Activated CD4-positive, alpha-beta T cell treated with anti-CD3 and anti-CD28 coated beads, Interleukin-2, Interleukin-6, amounts not matched to agents 100 ng/mL and 50 ng/mL, durations not matched to agents 16 hours and 8 hours (primary cell): ENCODE results near the gene ZBTB39.
A peak's percentile ranks its signal among the peaks of the same experiment; 100 is the strongest.
"Not testable (repeated sequence)": the region's sequence is repeated elsewhere in the genome, so short reads cannot be mapped to it uniquely, and the experiment has no call there.

Source experiments
- DNase-seq: peaks from one replicate; pipeline ENCODE4 v3.0.0-alpha.2; 2020

ZBTB39 gene

GRCh38 chr12:57005980-57006808 lies at the start of gene ZBTB39:
TSS of gene ZBTB39 (minus strand) at chr12:57006546. CDS start at chr12:57004917, 1,629 bp downstream.
- peak; percentile 77 for DNase-seq

- DNase-seq = no peak
Measured at GRCh38 chr12:57055824-57056223, 49.5 kb upstream of the ZBTB39 start.

- DNase-seq = not testable (repeated sequence)
Measured at GRCh38 chr12:57053901-57054300, 47.6 kb upstream of the ZBTB39 start.

- DNase-seq = not testable (repeated sequence)
Measured at GRCh38 chr12:57053146-57053545, 46.8 kb upstream of the ZBTB39 start.

- DNase-seq = no peak
Measured at GRCh38 chr12:57051011-57051410, 44.7 kb upstream of the ZBTB39 start.

GRCh38 chr12:57049890-57050289 lies 43.5 kb upstream of the ZBTB39 start, which contains the start of gene MYO1A:
TSS of gene MYO1A (minus strand) at chr12:57050129. CDS start at chr12:57048323, 1,806 bp downstream.
- no peak for DNase-seq

GRCh38 chr12:57049119-57049446 lies 42.7 kb upstream of the ZBTB39 start:
- no peak for DNase-seq

GRCh38 chr12:57048423-57049118 lies 42.2 kb upstream of the ZBTB39 start:
- no peak for DNase-seq

GRCh38 chr12:57047981-57048380 lies 41.6 kb upstream of the ZBTB39 start:
- DNase-seq = no peak

- DNase-seq = peak; percentile 78
Measured at GRCh38 chr12:57046947-57047890, 40.9 kb upstream of the ZBTB39 start.

GRCh38 chr12:57046086-57046791 lies 39.9 kb upstream of the ZBTB39 start:
- no peak for DNase-seq

- no peak for DNase-seq
Measured at GRCh38 chr12:57044889-57045288, 38.5 kb upstream of the ZBTB39 start.

GRCh38 chr12:57044468-57044867 lies 38.1 kb upstream of the ZBTB39 start:
- no peak for DNase-seq

GRCh38 chr12:57042695-57043094 lies 36.3 kb upstream of the ZBTB39 start:
- no peak for DNase-seq

- no peak for DNase-seq
Measured at GRCh38 chr12:57040750-57041149, 34.4 kb upstream of the ZBTB39 start.

GRCh38 chr12:57040211-57040610 lies 33.9 kb upstream of the ZBTB39 start:
- no peak for DNase-seq

- no peak for DNase-seq
Measured at GRCh38 chr12:57039016-57039798, 32.9 kb upstream of the ZBTB39 start.

- DNase-seq = no peak
Measured at GRCh38 chr12:57037264-57037663, 30.9 kb upstream of the ZBTB39 start.

- no peak for DNase-seq
Measured at GRCh38 chr12:57033431-57033830, 27.1 kb upstream of the ZBTB39 start.

GRCh38 chr12:57031789-57032188 lies 25.4 kb upstream of the ZBTB39 start:
- DNase-seq = no peak

GRCh38 chr12:57031138-57031725 lies 24.9 kb upstream of the ZBTB39 start:
- DNase-seq = no peak
